Cardiac septum (tissue), 1 donor: ENCODE results near the gene MYD88. TPM values are rescaled to one million over a fixed set of nuclear protein-coding genes. Genes with fewer than 3 reads are reported as not detected.
"Not testable (repeated sequence)": the region's sequence is repeated elsewhere in the genome, so short reads cannot be mapped to it uniquely, and the experiment has no call there.

ENCODE experiments used
- DNase-seq: peaks from one replicate; pipeline ENCODE4 v3.0.0-alpha.2; 2020; ENCODE audit warnings: low spot score
- intact Hi-C: fragments of 100-400 bp; cut with DNase I; formaldehyde crosslinking; loops from one replicate; pipeline ENCODE4 v1.14.0; 2022
- total RNA-seq: library from RNA; stranded (reverse); fragmentation: NEBNext Ultra II Directional; extraction: Animal tissue kit (Norgen Biotek cat#: 25700); gene quantifications from one replicate; pipeline ENCODE4 v1.2.1, GENCODE V29; 2021
- donor health status: DM: no; HTN: no; CAD: no.

Gene MYD88
- total RNA-seq, 1 donor from 2014 or later = 8.5 TPM

DNA sequence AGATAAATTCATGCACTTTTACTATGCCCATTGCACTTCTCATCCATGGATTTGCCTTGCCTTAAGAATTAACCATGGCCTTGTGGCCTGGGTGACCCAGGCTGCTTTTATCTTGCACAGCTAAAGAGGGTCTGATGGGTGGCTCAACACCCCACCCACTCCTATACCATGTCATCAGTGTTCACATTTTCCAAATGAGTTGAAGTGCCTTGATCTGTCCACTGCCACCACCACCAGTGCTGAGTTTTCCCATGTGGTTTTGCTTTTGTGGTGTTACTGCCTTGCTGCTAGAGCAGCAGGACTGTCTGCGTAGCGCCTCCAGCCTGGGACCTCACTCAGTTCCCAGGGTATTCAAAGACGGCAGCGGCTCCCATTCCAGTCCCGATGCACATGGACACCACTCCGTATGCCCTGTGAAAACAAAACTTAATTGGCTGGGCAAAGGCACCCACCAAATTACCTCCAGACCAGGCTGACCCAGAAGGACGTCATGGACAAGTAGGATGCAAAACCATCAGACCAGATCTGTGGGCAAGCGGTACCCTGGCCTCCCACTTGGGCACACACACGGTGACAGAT lies 15.7 kb upstream of the MYD88 start:
- DNase-seq = no peak
- intact Hi-C loops = no loop called here

DNA sequence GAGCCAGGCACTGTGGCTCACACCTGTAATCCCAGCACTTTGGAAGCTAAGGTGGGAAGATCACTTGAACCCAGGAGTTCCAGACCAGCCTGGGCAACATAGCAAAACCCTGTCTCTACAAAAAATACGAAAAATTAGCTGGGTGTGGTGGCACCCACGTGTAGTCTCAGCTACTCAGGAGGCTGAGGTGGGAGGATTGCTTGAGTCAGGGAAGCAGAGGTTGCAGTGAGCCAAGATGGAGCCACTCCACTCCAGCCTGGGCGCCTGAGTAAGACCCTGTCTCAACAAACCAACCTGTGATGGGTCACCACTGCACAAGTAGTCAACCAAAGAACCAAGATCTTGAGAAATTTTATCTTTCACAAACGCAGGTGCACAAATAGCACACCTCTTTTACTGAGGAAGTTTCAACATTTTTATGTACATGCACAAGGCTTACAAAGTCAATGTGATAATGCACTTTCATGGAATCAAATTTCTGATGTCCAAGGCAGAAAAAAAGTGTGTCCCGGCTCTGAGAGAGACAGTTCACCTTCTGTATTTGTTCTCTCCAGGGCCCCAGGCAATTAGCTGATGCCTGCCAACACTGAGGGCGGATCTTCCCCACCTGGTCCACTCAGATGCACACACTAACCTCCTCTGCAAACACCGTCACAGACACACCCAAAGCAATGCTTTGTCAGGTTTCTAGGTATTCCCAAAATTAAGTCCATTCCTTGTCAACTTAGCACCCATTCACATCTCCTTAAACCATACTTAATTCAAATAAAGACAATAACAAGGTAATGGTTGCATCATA lies 13.9 kb upstream of the MYD88 start:
- intact Hi-C loops = no loop called here
- no peak for DNase-seq

DNA sequence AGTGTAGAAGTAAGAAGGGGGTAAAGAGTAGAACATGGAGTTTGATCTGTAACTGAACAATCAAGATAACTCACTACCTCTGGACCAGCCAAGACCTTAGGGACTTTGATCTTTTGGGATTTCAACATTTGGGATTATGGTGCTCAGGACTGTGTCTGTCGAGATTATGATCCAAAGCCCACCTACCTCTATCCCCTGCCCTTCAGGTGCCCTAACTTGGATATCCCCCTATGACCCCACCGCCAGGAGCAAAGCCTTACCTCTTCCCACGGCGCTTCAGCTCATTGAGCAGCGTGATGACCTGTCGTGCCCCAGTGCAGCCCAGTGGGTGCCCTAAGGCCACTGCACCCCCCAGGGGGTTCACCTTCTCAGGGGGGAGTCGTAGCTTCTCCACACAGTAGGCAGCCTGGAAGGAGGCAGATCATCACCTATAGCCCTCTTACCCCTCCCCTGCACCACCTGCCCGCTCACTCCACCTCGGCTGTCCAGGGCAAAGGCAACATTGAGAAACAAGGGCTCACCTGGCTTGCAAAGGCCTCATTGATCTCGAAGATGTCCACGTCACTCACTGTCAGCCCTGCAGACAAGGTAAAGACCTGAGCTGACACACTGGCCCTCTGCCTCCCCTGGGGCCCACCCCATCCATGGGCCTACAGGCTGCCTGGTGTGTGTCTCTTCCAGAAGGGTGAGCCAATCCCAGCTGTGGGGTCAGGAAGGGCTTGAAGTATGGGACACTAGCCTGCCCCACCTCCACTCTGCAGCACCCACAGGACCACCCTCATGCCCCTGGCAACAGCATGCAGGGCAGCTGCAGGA lies 12.9 kb upstream of the MYD88 start:
- DNase-seq = peak; percentile 57
- intact Hi-C loops = no loop called here

DNA sequence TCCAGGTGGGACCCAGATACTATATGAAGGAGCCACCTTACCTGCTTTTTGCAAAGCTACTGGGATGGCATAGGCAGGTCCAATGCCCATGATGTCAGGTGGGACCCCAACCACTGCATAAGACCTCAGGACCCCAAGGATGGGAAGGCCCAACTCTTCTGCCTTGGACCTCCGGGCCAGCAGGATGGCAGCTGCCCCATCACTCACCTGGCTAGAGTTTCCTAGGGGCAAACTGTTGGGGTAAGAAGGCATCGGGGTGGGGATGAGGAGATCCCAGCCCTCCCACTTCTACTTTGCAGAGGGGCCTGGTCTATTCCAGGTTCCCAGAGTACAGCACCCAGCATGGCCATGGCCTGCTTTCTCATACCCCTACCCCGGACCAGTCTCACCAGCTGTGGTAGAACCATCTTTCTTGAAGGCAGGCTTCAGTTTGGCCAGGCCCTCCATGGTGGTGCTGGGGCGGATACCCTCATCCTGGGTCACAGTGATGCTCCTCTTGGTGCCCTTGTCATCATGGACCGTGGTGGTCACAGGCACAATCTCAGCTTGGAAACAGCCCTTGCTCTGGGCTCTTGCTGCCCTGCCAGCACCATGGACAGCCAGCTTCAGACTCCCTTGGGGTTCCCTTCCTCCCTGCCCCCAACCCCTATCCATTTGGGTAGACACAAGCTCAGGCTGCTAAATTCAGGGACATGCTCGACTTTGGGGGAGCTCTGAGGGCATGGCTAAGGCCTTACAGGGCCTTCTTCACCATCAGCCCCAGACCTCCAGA lies 12.2 kb upstream of the MYD88 start:
- intact Hi-C loops = no loop called here
- DNase-seq = peak; percentile 69

DNA sequence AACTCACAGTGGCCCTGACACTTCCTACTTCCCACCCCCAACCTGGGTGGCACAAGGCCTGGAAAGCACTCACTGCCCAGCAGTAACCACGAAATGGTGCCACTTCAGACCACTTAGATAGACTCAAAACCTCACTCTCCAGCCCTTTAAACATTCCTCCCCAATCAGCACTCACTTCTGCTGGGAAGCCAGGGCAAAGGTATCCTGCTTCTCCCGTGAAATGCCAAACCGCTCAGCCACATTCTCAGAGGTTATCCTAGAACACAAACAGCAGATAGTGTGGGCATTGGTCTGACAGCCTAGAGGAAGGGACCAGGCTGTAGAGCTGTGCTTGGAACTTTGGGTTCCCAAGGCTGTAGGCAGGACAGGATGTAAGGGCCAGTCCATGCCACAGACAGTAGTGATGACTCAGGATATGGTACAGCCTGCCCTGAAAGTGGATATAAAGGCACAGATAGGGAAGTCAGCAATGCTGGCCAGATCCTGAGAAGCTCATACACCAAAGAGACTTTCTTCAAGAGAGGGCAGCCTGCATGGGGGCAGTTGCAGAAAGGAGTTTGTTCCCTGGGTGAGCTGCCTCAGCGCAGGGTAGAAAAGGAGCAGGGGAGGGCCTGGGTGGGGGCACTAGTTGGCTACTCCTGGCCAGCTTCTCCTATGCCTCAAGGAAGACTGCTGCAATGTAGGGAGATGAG lies 10.7 kb upstream of the MYD88 start:
- peak; percentile 51 for DNase-seq
- intact Hi-C loops = no loop called here

DNA sequence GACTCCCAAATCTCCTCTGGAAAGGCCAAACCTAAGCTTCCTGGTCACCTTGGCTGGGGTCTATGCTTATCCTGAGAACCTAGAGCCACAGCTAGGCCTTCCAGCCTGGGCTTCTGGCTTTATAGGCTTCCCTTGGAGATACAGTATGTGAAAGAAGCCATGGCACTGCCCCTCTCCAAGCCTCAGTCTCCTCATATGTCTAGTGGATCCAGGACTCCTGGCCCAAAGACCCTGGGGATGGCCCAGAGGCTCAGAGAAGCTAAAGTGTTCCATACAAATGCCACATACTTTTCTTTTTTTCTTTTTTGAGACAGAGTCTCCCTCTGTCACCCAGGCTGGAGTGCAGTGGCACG lies 10.2 kb upstream of the MYD88 start:
- no peak for DNase-seq
- intact Hi-C loops = no loop called here

DNA sequence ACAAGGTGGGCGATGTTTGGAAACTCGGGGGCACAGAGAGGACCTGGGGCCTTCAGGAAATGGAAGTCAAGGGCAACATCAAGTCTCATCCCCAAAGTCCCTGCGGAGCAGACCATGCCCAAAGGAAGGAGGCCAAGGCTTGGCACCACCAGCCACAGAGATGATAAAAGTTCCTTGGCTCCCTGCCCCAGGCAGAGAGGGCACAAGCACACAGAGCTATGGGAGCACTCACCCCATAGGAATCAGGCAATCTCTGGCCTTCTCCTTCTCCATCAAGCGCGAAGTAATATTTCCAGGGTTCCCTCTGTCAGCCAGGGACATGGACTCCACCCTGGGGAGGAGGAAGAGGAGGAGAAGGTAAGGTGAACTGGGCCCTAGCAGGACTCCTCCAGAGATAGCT lies 9.4 kb upstream of the MYD88 start:
- intact Hi-C loops = no loop called here
- no peak for DNase-seq

DNA sequence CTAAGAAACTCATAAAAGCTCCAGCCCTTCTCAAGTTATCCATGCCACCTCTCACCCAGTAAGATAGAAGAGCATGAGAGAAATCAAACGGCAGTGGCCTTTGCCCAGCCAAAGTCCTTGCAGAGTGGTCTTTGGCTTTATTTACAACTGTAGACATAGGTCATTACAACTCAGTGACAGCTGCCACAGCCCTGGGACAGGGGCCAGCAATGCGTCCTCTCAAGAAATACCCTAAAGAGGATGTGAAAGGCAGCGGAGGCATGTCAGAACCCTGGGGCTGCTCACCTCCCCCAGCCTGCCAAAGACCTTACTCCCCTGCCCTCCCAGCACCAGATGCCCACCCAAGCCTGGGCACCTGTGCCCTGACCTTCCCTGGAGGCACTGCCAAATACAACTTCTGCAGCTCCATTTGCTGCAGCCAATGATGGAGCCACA lies 7.8 kb upstream of the MYD88 start:
- no peak for DNase-seq
- intact Hi-C loops = no loop called here

DNA sequence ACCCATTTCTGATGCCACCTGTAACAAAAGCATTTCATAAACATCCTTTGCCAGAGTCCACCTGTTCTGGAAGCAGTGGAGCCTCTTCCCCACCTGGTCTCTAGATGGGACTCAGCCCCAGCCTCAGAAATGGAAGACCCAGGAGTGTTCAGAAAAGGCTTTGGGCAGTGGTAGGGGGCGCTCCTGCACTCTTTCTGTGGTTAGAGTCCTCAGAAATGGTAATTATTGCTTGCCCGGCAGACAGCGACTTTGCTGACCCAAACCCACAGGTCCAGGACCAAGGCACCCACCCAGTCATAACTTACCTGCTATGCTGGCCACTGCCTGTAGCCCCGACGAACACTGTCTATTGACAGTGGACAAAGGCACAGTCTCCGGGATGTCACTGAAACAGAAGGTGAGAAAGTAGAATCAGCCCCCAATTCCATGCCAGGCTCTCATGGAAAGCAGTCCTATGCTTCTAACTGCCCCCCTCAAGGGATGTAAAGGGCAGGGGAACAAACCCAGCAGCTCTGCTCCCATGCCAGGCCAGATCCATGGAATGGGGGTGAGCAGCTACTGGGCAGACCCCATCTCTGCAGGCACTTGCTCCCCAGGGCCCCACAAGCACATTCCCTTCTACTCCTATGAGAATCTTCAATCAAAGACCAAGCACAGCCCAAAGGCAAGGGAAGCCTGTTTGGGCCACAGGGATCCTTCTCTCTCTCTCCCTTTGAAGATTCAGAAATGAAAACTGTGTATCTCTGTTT lies 6.7 kb upstream of the MYD88 start:
- DNase-seq = peak; percentile 75
- intact Hi-C loops = no loop called here

DNA sequence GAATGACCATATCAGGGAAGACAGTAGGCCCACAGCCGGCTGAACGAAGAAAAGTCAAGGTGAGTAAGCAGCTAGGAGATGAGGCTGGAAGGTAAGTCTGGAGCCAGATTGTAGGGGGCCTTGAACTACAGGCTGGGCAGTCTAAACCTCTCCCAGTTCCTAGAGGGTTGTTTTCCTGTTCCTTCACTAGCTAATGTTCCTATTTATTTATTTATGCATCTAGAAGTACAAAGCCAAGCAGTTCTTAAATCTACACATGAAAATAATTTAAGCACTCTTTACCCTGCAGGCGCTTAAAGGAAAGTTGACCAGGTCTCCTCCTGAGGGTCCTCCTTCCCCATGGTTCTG lies 5.3 kb upstream of the MYD88 start:
- DNase-seq = no peak
- intact Hi-C loops = no loop called here

DNA sequence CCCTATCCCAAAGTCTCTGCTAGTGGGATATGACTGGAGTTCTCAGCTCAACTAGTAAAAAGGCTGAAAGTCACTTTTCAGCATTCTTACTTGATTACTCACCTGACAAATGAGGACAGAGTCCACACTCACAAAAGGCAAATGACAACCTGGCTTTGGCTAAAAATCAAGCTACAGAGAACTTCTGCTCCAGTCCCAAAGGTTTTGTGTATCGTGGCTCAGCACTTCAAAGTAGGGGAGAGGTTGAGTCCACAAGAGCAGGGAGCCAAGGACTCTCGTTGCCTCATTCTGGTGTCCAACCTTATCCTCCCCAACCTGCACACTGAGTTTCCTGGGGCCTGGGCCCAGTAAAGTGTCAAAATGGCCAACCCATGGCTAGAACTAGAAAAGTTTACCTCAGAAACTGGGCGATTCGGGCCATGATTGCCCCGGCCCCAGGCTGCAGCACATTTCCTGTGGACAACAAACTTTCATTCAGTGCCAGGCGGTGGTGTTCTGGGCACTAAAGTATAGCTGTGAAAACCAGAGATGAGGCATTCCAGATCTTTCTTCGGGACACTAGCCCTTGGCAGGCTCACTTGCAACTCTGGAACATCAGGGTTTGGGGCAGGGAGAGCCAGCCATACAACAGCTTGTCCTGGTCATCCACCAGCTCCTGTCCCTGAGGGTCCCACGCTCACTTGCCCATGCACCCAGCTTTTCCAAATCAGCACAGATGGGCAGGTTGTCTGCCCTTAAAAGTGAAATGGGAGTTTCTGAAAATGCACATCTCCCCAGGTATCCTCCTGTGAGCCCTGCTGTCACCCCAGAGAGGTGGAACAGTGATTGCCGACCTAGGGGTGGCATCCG lies 4.7 kb upstream of the MYD88 start:
- intact Hi-C loops = no loop called here
- no peak for DNase-seq

DNA sequence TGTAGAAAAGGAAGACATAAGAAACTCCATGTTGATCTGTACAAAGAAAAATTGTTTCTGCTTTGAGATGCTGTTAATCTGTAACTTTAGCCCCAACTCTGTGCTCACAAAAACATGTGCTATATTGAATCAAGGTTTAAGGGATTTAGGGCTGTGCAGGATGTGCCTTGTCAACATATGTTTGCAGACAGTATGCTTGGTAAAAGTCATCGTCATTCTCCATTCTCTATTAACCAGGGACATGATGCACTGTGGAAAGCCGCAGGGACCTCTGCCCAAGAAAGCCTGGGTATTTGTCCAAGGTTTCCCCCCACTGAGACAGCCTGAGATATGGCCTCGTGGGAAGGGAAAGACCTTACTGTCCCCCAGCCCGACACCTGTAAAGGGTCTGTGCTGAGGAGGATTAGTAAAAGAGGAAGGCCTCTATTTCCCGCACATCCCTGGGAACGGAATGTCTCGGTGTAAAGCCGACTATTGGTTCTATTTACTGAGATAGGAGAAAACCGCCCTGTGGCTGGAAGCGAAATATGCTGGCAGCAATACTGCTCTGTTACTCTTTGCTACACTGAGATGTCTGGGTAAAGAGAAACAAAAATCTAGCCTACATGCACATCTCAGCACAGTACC lies 3.8 kb upstream of the MYD88 start:
- intact Hi-C loops = loop anchor here (5.0 kb wide), 1 partner anchor 213 kb away; the partner anchor contains the start of gene XYLB
- DNase-seq = not testable (repeated sequence)

DNA sequence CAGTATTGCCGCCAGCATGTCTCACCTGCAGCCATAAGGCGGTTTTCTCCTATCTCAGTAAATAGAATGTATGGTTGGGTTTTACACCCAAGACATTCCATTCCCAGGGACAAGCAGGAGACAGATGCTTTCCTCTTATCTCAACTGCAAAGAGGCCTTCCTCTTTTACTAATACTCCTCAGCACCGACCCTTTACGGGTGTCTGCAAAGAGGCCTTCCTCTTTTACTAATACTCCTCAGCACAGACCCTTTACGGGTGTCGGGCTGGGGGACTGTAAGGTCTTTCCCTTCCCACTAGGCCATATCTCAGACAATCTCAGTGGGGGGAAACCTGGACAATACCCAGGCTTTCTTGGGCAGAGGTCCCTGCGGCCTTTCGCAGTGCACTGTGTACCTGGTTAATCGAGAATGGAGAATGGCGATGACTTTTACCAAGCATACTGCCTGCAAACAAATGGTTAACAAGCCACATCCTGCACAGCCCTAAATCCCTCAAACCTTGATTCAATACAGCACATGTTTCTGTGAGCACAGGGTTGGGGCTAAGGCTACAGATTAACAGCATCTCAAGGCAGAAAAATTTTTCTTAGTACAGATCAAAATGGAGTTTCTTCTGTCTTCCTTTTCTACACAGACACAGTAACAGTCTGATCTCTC lies 2.7 kb upstream of the MYD88 start:
- intact Hi-C loops = loop anchor here (5.0 kb wide), 1 partner anchor 212 kb away; the partner anchor contains the start of gene XYLB
- not testable (repeated sequence) for DNase-seq

DNA sequence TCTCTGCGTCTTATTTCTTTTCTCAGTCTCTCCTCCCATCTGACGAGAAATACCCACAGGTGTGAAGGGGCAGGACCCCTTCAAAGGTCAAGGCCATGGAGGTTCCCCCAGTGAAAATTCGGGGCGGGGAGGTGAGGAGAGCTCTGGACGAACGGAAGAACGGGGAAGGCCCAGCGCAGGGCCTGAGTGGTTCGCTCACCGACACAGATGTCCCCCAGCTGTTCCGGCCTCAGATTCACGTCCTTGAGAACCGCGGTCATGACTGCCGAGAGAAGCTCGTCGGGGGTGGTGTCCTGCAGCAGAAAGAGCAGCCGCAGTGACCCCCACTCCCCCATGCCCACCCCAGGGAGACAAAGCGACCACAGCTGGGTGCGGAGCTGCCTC lies 2.1 kb upstream of the MYD88 start:
- no peak for DNase-seq
- intact Hi-C loops = loop anchor here (5.0 kb wide), 1 partner anchor 211 kb away; the partner anchor contains the start of gene XYLB

DNA sequence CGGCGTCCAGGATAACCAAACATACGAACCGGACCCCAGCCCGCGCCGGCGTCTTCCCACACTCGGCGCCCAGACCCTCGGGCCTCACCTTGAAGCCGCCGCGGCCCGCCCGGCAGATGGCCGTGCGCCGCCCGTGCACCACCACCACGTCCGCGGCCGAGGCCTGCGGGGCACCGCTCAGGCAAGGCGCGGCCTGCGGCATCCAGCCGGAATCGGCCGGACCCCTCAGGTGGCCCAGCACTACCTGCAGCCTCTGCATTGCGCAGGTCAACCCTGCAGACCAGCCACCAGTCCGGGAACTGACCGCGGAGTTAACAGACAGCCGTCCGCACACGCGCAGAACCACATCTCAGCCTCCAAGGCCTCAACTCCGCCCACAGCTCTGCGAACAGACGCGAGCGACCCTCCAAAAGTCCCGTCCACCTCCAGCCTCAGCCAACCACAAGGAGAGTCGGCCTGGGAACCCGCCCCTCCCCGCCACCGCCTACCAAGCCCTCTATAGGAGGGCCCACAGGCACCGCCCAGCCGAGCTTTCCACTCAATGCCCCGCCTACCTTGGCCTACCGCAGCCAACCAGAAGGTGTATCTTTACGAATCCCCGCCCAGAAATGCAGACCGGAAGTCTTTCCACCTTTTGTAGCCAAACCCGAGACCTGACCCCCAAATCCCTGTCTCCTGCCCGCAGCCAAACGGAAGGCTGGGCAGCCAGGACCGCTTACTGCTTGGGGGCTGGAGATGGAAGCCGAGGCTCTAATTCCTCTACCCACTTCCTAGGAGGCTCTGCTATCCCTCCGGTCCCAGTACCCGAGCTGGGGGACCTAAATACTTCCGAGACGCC lies 1.5 kb upstream of the MYD88 start, which contains the start of gene ACAA1:
Gene ACAA1, minus strand, starts transcription at position 351 of the 838 bp plus-strand sequence. Its CDS starts 92 bp downstream, at position 259.
- intact Hi-C loops = loop anchor here (1.0 to 5.0 kb wide), 3 partner anchors 28 to 316 kb away; partner anchors contain the start of genes ACVR2B, OXSR1 and XYLB
- DNase-seq = peak; percentile 100
